Measurements from ENCODE around the gene PCCA. TPM values are rescaled to one million over a fixed set of nuclear protein-coding genes. Genes with fewer than 3 reads are reported as not detected.

The PCCA gene
- total and polyA plus RNA-seq, 5 donors, result 35.6 to 56.2 (median 54.6) TPM

DNA sequence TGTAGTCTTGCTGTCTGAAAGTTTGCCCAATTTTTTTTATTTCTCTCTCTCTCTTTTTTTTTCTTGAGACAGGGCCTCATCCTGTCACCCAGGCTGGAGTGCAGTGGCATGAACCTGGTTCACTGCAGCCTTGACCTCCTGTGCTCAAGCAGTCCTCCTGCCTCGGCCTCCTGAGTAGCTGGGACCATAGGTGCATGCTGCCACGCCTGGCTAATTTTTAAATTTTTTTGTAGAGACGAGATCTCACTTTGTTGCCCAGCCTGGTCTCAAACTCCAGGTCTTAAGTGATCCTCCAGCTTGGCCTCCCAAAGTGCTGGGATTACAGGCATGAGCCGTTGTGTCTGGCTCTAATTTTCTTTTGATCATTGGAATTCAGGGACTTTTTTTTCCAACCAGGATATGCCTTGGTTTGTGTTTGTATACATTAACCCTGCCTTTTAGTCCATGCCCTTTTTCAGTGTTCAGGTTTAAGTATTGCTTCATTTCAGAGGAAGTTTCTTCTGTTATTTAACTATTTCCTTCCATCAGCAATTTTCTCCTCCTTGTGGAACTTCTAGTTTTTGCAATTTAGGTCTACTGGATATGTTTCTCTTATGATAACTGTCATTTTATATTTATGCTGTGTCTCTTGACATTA, 201.4 kb downstream of the PCCA start:
- no peaks in the 10 kb centered on the region for H3K4me1 ChIP-seq (ENCODE audit: control insufficient read depth, insufficient read depth, low read length)
- no peak for DNase-seq
- intact Hi-C loops (cut with DNase I), result no loop called here
- 91% methylated on average over 4 of the region's 4 CpGs for WGBS
- no peaks in the 10 kb centered on the region for H3K27me3 ChIP-seq (ENCODE audit: control insufficient read depth, insufficient read depth)
- no peak overlapping the region for H3K4me3 ChIP-seq (ENCODE audit: low read length)
- H3K27ac ChIP-seq (ENCODE audit: low read length), result no peak overlapping the region
- H3K9me3 ChIP-seq (ENCODE audit: control insufficient read depth, low read length), result no peaks in the 10 kb centered on the region
- no peak for ATAC-seq

DNA sequence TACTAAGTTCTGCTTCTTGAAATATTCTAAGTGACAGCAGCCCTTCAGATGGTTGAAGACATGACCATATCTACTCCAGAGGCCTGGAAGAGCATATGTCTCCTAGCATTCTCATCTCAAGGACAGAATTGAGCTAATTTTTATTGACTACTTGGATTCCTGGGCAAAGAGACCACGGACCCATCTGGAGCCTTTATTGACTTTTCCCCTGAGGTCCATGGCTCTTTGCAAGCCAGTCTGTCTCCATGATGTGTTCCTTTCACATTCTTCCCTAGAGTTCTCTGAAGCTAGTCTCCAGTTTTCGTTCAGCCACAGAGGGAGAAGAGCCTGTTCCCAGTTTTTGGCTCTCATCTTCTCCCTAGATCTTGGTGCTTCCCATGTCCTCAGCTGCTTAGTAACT, 202.7 kb downstream of the PCCA start:
- 81% methylated on average over 2 of the region's 2 CpGs for WGBS
- Histone ChIP-seq H3K4me3 (ENCODE audit: low read length) (no peak overlapping the region), H3K9me3 (ENCODE audit: control insufficient read depth, low read length) (no peaks in the 10 kb centered on the region), H3K27me3 (ENCODE audit: control insufficient read depth, insufficient read depth) (no peaks in the 10 kb centered on the region), H3K4me1 (ENCODE audit: control insufficient read depth, insufficient read depth, low read length) (no peaks in the 10 kb centered on the region), H3K27ac (ENCODE audit: low read length) (no peak overlapping the region)
- intact Hi-C loops (cut with DNase I), result no loop called here
- DNase-seq, result no peak
- ATAC-seq, result no peak

- 72% methylated on average over 5 of the region's 5 CpGs for WGBS
- ATAC-seq (peak in 1 of 2 donors; percentile 25), DNase-seq (no peak)
- intact Hi-C loops (cut with DNase I), result no loop called here
- Histone ChIP-seq H3K4me1 (ENCODE audit: control insufficient read depth, insufficient read depth, low read length) (no peaks in the 10 kb centered on the region), H3K27ac (ENCODE audit: low read length) (no peak overlapping the region), H3K27me3 (ENCODE audit: control insufficient read depth, insufficient read depth) (no peaks in the 10 kb centered on the region), H3K9me3 (ENCODE audit: control insufficient read depth, low read length) (no peaks in the 10 kb centered on the region), H3K4me3 (ENCODE audit: low read length) (no peak overlapping the region)
These were observed 208.5 kb downstream of the PCCA start for GRCh38 chr13:100297413-100297812.

DNA sequence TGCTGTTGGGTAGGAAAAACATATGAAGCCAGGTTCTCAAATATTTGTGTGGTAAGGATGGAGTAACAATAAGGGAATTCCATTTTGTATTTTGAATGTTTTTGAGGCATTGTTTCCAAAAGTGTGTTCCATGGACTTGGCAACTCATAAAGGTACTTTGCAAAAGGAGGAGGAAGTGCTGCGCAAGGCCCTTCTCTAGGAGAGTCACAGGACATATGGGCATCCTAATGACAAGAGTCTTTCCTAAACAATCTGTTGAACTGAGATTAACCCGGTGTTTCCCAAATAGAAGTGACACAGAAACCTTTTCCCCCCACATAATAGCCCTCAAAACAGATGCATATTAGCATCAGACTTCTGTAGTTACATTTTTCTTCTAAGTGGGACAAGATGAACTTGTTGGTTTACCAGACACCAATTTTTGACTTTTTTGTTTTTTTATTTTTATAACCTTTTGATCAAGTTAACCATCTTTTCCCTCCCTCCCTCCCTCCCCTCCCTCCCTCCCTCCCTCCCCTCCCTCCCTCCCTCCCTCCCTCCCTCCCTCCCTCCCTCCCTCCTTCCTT, 209.3 kb downstream of the PCCA start:
- DNase-seq (no peak), ATAC-seq (no peak)
- H3K27me3 ChIP-seq (ENCODE audit: control insufficient read depth, insufficient read depth), result no peaks in the 10 kb centered on the region
- no peaks in the 10 kb centered on the region for H3K9me3 ChIP-seq (ENCODE audit: control insufficient read depth, low read length)
- H3K27ac ChIP-seq (ENCODE audit: low read length), result no peak overlapping the region
- no peaks in the 10 kb centered on the region for H3K4me1 ChIP-seq (ENCODE audit: control insufficient read depth, insufficient read depth, low read length)
- WGBS, result 90% methylated on average over 2 of the region's 2 CpGs
- no peak overlapping the region for H3K4me3 ChIP-seq (ENCODE audit: low read length)
- intact Hi-C loops (cut with DNase I), result no loop called here

- no peaks in the 10 kb centered on the region for H3K9me3 ChIP-seq (ENCODE audit: control insufficient read depth, low read length)
- no peak for DNase-seq
- intact Hi-C loops (cut with DNase I), result no loop called here
- no peak overlapping the region for H3K4me3 ChIP-seq (ENCODE audit: low read length)
- H3K27ac ChIP-seq (ENCODE audit: low read length), result no peak overlapping the region
- no peaks in the 10 kb centered on the region for H3K27me3 ChIP-seq (ENCODE audit: control insufficient read depth, insufficient read depth)
- 67% methylated on average over 2 of the region's 2 CpGs for WGBS
- ATAC-seq, result no peak
- no peaks in the 10 kb centered on the region for H3K4me1 ChIP-seq (ENCODE audit: control insufficient read depth, insufficient read depth, low read length)
These were observed 209.8 kb downstream of the PCCA start for GRCh38 chr13:100298691-100299090.

DNA sequence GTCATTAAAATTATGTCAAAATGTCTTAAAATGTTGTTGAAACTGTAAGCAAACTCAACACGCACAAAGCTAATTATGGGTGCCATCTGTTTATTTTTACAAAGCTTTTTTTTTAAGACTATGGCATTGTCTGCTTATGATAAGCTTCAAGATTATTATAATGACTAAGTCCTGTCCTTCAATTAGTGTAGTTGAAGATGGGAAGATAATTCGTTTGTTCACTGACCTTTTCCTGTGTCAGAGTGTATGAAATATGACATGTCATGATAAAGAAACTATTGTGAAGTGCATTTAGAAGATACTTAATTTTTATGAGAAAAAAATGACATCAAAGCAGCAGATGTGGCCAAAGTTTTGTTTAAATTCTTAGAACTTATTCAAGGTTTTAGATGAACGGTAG, 211.3 kb downstream of the PCCA start:
- intact Hi-C loops (cut with DNase I), result no loop called here
- Histone ChIP-seq H3K27ac (ENCODE audit: low read length) (no peak overlapping the region), H3K27me3 (ENCODE audit: control insufficient read depth, insufficient read depth) (no peaks in the 10 kb centered on the region), H3K4me3 (ENCODE audit: low read length) (no peak overlapping the region), H3K9me3 (ENCODE audit: control insufficient read depth, low read length) (no peaks in the 10 kb centered on the region), H3K4me1 (ENCODE audit: control insufficient read depth, insufficient read depth, low read length) (no peaks in the 10 kb centered on the region)
- WGBS, result 73% methylated on average over 3 of the region's 3 CpGs
- DNase-seq, result no peak
- no peak for ATAC-seq

GRCh38 chr13:100300708-100301107, 211.8 kb downstream of the PCCA start:
- H3K9me3 ChIP-seq (ENCODE audit: control insufficient read depth, low read length), result no peaks in the 10 kb centered on the region
- H3K4me1 ChIP-seq (ENCODE audit: control insufficient read depth, insufficient read depth, low read length), result no peaks in the 10 kb centered on the region
- 90% methylated on average over 4 of the region's 4 CpGs for WGBS
- H3K27ac ChIP-seq (ENCODE audit: low read length), result no peak overlapping the region
- ATAC-seq, result no peak
- H3K4me3 ChIP-seq (ENCODE audit: low read length), result no peak overlapping the region
- intact Hi-C loops (cut with DNase I), result no loop called here
- no peaks in the 10 kb centered on the region for H3K27me3 ChIP-seq (ENCODE audit: control insufficient read depth, insufficient read depth)
- DNase-seq, result no peak

GRCh38 chr13:100301418-100301817, 212.5 kb downstream of the PCCA start:
- DNase-seq (no peak), ATAC-seq (no peak)
- 69% methylated on average over 5 of the region's 5 CpGs for WGBS
- no peak overlapping the region for H3K4me3 ChIP-seq (ENCODE audit: low read length)
- intact Hi-C loops (cut with DNase I), result no loop called here
- no peaks in the 10 kb centered on the region for H3K4me1 ChIP-seq (ENCODE audit: control insufficient read depth, insufficient read depth, low read length)
- H3K9me3 ChIP-seq (ENCODE audit: control insufficient read depth, low read length), result no peaks in the 10 kb centered on the region
- no peaks in the 10 kb centered on the region for H3K27me3 ChIP-seq (ENCODE audit: control insufficient read depth, insufficient read depth)
- no peak overlapping the region for H3K27ac ChIP-seq (ENCODE audit: low read length)

GRCh38 chr13:100302391-100302790, 213.5 kb downstream of the PCCA start:
- DNase-seq (no peak), ATAC-seq (no peak)
- no peak overlapping the region for H3K4me3 ChIP-seq (ENCODE audit: low read length)
- intact Hi-C loops (cut with DNase I), result no loop called here
- 98% methylated on average over 2 of the region's 2 CpGs for WGBS
- H3K9me3 ChIP-seq (ENCODE audit: control insufficient read depth, low read length), result no peaks in the 10 kb centered on the region
- no peaks in the 10 kb centered on the region for H3K4me1 ChIP-seq (ENCODE audit: control insufficient read depth, insufficient read depth, low read length)
- no peak overlapping the region for H3K27ac ChIP-seq (ENCODE audit: low read length)
- H3K27me3 ChIP-seq (ENCODE audit: control insufficient read depth, insufficient read depth), result no peaks in the 10 kb centered on the region

DNA sequence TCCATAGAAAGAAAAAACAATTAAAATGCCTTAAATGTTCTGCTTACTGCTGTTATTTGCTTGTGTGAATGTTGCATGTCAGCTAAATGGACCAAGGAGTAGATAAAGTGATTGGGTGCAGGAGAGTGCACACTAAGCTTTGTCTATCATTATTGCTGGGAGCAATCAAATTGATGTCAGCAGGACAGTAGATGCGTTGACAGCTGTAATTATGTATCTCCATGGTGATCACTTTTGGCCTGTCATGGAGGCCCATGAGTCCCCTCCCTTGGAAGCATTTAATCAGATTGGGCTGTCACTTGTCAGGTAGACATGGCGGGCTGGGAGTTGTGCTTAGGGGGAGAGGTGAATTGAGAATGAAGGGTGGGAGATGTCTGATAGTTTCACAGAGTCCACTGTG, 215.3 kb downstream of the PCCA start:
- H3K9me3 ChIP-seq (ENCODE audit: control insufficient read depth, low read length), result no peaks in the 10 kb centered on the region
- 90% methylated on average over 2 of the region's 2 CpGs for WGBS
- intact Hi-C loops (cut with DNase I), result no loop called here
- DNase-seq (no peak), ATAC-seq (no peak)
- H3K27me3 ChIP-seq (ENCODE audit: control insufficient read depth, insufficient read depth), result no peaks in the 10 kb centered on the region
- H3K27ac ChIP-seq (ENCODE audit: low read length), result no peak overlapping the region
- no peak overlapping the region for H3K4me3 ChIP-seq (ENCODE audit: low read length)
- H3K4me1 ChIP-seq (ENCODE audit: control insufficient read depth, insufficient read depth, low read length), result no peaks in the 10 kb centered on the region

DNA sequence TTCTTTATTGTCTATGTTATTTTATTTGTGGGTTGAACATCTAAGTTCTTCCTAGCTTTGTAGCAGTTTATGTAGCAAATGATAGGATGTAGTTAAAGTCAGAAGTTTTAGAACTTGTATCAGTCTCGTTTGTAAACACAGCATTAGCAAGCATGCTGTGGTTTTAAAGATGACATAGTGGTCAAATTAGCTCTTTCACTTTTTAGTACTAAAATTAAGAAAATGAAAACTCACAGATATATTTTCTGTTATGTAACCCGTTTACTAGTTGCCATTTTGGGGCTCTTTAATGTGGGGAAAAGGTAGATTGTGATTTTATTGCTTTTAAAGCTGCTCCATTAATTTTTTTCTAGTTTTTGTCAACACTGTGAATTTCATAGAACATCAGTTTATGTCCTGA, 216.5 kb downstream of the PCCA start:
- Histone ChIP-seq H3K4me1 (ENCODE audit: control insufficient read depth, insufficient read depth, low read length) (no peaks in the 10 kb centered on the region), H3K9me3 (ENCODE audit: control insufficient read depth, low read length) (no peaks in the 10 kb centered on the region), H3K27ac (ENCODE audit: low read length) (no peak overlapping the region), H3K27me3 (ENCODE audit: control insufficient read depth, insufficient read depth) (no peaks in the 10 kb centered on the region), H3K4me3 (ENCODE audit: low read length) (no peak overlapping the region)
- DNase-seq, result no peak
- WGBS, result 87% methylated on average over 2 of the region's 2 CpGs
- ATAC-seq, result no peak
- intact Hi-C loops (cut with DNase I), result no loop called here

DNA sequence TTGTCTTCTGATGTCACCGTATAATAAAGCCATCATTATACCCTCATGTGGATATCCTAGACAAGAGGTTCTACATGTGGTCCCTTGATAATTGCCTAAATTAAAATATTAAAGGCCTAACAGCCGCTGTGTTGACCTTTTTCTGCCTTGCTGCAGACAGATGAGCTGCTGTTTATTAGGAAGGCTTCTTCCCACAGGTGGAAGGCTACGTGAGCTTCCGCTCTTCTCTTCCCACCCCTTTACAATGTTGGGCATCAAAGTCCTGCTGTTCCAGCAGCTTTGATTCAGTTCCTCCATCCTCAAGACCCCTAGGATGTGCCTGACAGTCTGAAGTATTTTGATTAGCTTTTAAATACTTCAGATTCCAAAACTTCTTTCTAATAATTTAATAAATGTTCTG, 217.1 kb downstream of the PCCA start:
- no peaks in the 10 kb centered on the region for H3K4me1 ChIP-seq (ENCODE audit: control insufficient read depth, insufficient read depth, low read length)
- WGBS, result 92% methylated on average over 4 of the region's 4 CpGs
- DNase-seq (no peak), ATAC-seq (no peak)
- no peaks in the 10 kb centered on the region for H3K27me3 ChIP-seq (ENCODE audit: control insufficient read depth, insufficient read depth)
- H3K9me3 ChIP-seq (ENCODE audit: control insufficient read depth, low read length), result no peaks in the 10 kb centered on the region
- H3K27ac ChIP-seq (ENCODE audit: low read length), result no peak overlapping the region
- intact Hi-C loops (cut with DNase I), result no loop called here
- H3K4me3 ChIP-seq (ENCODE audit: low read length), result no peak overlapping the region
